ENCODE data around the gene PGAP2. TPM values are rescaled to one million over a fixed set of nuclear protein-coding genes. Genes with fewer than 3 reads are reported as not detected.

PGAP2 gene
- total and polyA plus RNA-seq, 10 of the 15 experiments (the other 5 are each of a cell fraction or from before 2014, with no cell fraction given), result 12.3 to 37.4 (median 31.9) TPM

DNA sequence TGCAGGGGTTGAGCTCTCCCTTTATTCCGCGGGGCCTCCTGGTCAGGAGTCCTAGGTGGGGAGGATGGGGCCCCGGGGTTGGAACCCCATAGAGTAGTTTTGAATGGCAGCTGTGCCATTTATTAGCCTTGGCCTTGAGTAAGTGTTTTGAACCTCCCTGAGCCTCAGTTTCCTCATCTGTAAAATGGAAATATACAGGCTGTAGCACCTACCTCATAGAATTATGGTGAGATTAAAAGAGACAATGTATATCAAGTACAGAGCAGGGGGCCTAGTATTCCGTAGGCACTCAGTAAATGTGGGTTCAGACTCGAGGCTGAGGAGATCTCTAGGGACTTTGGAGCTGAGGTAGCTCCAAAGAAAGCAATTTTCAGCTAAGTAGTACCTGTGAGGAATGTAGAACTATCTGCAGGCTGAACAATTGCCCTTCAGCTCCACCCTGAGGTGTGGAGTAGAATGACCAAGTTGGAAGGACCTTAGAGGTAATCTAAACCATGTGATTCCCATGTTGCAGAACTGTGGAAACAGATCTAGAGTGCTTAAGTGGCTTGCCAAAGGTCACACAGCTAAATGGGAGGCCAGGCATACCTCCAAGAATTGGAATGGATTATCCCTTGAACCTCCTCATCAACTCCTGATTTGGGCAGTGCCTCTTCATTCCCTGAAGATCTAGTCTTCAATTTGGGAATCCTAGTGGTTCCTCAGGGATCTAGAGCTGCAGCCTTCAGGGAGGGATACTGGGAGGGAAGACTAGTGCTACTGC, 682 bp downstream of the PGAP2 start:
- BruUV-seq (replicated peaks), result no TSS peak
- Histone ChIP-seq H3K36me3 (ENCODE audit: control insufficient read depth in 2 of 2, insufficient read depth in 2 of 2, low read length in 1 of 2) (no peaks in the 10 kb centered on the region; a peak in 1 of 4 replicates), H3K27me3 (replicated peaks in 1 of 2; ENCODE audit: control insufficient read depth in 2 of 2, insufficient read depth in 2 of 2, low read length in 1 of 2) (no peaks in the 10 kb centered on the region), H3K79me2 (ENCODE audit: control insufficient read depth, insufficient read depth, low read length) (no peaks in the 10 kb centered on the region), H2AFZ (ENCODE audit: control insufficient read depth, low read depth, low read length) (peak overlapping the region; percentile 95), H3K4me1 (ENCODE audit: control insufficient read depth, insufficient read depth, low read length) (no peaks in the 10 kb centered on the region), H3K4me3 (peak overlapping the region; percentile 92), H3K27ac (ENCODE audit: control insufficient read depth, insufficient read depth) (no peak overlapping the region), H3K4me2 (ENCODE audit: control insufficient read depth, insufficient read depth) (peak overlapping the region; percentile 95), H3K9ac (ENCODE audit: control insufficient read depth, insufficient read depth, low read length) (peak overlapping the region; percentile 55; the same call in 1 of the 2 replicates), H3K9me3 (replicated peaks; ENCODE audit: control insufficient read depth, insufficient read depth, low read length) (no peaks in the 10 kb centered on the region), H4K20me1 (ENCODE audit: control insufficient read depth, insufficient read depth) (no peaks in the 10 kb centered on the region)
- ChIA-PET SMC1A (ENCODE audit: uncharacterized antibody, unreplicated experiment) (interaction anchor here (0.6 to 4.1 kb wide), 35 partner anchors 11 to 334 kb away, joined by 3 to 33 read pairs (median 4); partner anchors contain the start of genes NUP98, RHOG and STIM1), CTCF (interaction anchor here (0.5 to 4.5 kb wide), 49 partner anchors 9 to 820 kb away, joined by 3 to 44 read pairs (median 4); partner anchors contain the start of genes NUP98, RHOG and STIM1), POLR2A (interaction anchor here (0.6 to 1.9 kb wide), 10 partner anchors 8 to 263 kb away, joined by 3 to 5 read pairs (median 3); partner anchors contain the start of gene RHOG), RAD21 (ENCODE audit: unreplicated experiment) (interaction anchor here (0.6 to 4.4 kb wide), 23 partner anchors 8 to 301 kb away, joined by 3 to 25 read pairs (median 4); partner anchors contain the start of genes NUP98, RHOG and STIM1)
- ATAC-seq (peak; percentile 91), FAIRE-seq (peak; percentile 90), DNase-seq (ENCODE audit: low read depth, low spot score) (peak; percentile 41)
- in situ Hi-C loops (cut with MboI), result no loop called here
- 40% methylated on average over 5 of the region's 5 CpGs for WGBS (ENCODE audit: insufficient coverage, insufficient replicate concordance, low lambda C conversion rate, missing lambda C conversion rate)
- intact Hi-C loops (cut with micrococcal nuclease; ENCODE audit: unreplicated experiment), result no loop called here
- TF ChIP-seq ZNF592 (IDR thresholded peaks at IDR 0.05), result no peak
- TF ChIP-seq MXI1 (IDR thresholded peaks at IDR 0.05; ENCODE audit: low read depth, low read length), result 0 out of 2 replicates have a peak, but pooled peaks have one; percentile 15
- TF ChIP-seq NFXL1 (IDR thresholded peaks at IDR 0.05; ENCODE audit: borderline replicate concordance), result no peak
- no peak for TF ChIP-seq CEBPZ (IDR thresholded peaks at IDR 0.05; ENCODE audit: low read depth, low read length)
- TF ChIP-seq SKIL (IDR thresholded peaks at IDR 0.05; ENCODE audit: low read depth, poor library complexity, severe bottlenecking), result no peak
- no peak for TF ChIP-seq BACH1 (IDR thresholded peaks at IDR 0.05; ENCODE audit: borderline replicate concordance)
- TF ChIP-seq E4F1 (IDR thresholded peaks at IDR 0.05; ENCODE audit: borderline replicate concordance, partially characterized antibody), result no peak
- no peak for TF ChIP-seq TAF1 (IDR thresholded peaks at IDR 0.05; ENCODE audit: borderline replicate concordance, low read depth, low read length)

Data from GM12878 (cell line).